Suppressor macrophage treated with lipopolysaccharide for 4 hours (primary cell): ENCODE data around the gene PUSL1.

Experiments used
- DNase-seq: peaks from one replicate; pipeline ENCODE4 v3.0.0-alpha.2; 2020

PUSL1 gene

GRCh38 chr1:1340791-1341548, 32.6 kb downstream of the PUSL1 start:
- DNase-seq: no peak

GRCh38 chr1:1341549-1342021, 33.2 kb downstream of the PUSL1 start:
- DNase-seq: no peak

GRCh38 chr1:1342061-1342562, 33.7 kb downstream of the PUSL1 start:
- DNase-seq: no peak

- no peak for DNase-seq
These were observed 34.3 kb downstream of the PUSL1 start for GRCh38 chr1:1342584-1343115.

- no peak for DNase-seq
These were observed 35.5 kb downstream of the PUSL1 start for GRCh38 chr1:1343811-1344421.

DNA sequence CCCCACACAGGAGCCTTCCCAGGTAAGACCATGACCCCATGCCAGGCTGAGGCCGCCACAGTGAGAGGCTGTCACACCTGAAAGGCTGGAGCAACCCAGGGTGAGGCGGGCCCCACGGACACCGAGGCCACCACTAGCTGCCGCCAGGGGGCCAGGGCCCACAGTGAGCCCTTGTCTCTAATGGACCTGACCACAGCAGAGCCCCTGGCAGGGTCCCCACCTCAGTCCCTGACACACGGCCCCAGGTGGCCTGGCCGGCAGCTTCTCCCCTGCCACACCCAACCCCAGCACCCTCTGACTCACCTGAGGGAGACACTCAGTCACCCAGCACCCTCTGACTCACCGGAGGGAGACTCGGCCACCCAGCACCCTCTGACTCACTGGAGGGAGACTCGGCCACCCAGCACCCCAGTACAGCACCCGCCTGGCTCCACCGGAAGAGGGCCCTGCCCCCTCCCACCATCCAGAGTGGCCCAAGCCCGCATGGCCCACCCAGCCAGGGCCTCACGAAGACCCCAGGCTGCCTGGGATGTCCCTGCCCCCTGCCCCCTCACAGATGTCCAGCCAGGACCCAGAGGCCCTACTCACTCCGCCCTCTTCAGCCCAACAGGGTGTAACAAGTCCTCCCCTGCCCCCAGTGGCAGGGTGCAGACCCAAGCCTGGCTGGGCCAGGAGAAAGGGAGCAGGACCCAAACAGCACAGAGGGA, 36.4 kb downstream of the PUSL1 start:
- peak; percentile 59 for DNase-seq

- no peak for DNase-seq
These were observed 37.0 kb downstream of the PUSL1 start for GRCh38 chr1:1345384-1345783.

GRCh38 chr1:1345860-1346500, 37.6 kb downstream of the PUSL1 start:
- no peak for DNase-seq

DNA sequence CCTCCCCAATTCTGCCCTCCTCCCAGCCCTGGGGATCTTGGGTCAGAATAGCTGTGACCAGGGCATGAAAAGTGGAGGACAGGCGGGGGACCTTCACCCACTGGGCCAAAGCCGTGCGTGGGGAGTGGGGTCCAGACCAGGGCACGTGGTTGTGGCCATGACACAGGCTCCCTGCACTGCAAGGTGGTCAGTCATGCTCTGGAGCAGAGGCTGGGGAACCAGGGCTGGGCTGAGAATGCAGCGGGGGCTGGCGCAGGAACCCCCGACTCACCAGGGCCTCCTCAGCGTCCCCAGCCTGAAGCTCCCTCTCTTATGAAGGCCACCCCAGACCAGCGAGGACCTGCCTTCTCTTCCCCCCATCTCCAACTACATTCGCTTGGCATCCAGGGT, 38.1 kb downstream of the PUSL1 start:
- DNase-seq: no peak

GRCh38 chr1:1347026-1347595, 38.7 kb downstream of the PUSL1 start:
- DNase-seq: no peak

DNA sequence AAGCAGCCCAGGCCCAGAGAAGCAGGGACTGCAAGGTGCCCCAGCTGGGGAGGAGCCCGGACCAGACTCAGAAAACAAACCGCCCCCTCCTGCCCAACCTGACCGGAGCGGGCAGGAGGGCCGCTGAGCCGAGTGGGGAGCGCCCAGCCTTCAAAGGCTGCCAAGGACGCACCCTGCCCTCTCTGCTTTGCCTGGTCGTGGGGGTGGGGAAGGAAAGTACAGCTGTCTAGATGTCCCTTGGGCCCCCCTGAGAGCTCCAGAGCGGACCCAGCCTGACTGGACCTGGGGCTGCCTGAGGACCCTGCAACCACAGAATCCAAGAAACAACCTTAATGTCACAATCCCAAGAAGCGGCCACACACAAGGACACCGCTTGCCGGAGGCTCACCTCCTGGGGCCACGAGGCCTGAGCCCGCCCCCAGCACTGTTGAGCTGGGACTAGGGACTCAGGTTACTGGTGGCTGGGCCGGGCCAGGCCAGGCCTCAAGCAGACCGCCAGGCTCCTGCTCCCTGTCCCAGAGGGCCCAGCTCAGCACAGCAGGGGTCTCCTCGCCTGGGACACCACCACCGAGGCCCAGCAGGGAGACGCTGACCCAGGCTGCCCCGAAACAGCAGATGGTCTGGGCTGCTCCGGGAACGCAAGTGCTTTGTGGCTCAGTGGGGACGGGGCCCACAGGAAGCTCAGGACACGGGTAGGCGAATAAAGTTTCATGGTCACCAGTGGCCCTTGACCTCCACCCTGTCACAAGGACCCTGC, 39.4 kb downstream of the PUSL1 start:
- DNase-seq: no peak

- DNase-seq: no peak
These were observed 40.2 kb downstream of the PUSL1 start for GRCh38 chr1:1348420-1349255.

- peak; percentile 83 for DNase-seq
These were observed 41.0 kb downstream of the PUSL1 start, which contains the start of gene DVL1 for GRCh38 chr1:1349256-1350012. Gene DVL1, minus strand, starts transcription at chr1:1349418. Its CDS starts 353 bp downstream, at chr1:1349065.

DNA sequence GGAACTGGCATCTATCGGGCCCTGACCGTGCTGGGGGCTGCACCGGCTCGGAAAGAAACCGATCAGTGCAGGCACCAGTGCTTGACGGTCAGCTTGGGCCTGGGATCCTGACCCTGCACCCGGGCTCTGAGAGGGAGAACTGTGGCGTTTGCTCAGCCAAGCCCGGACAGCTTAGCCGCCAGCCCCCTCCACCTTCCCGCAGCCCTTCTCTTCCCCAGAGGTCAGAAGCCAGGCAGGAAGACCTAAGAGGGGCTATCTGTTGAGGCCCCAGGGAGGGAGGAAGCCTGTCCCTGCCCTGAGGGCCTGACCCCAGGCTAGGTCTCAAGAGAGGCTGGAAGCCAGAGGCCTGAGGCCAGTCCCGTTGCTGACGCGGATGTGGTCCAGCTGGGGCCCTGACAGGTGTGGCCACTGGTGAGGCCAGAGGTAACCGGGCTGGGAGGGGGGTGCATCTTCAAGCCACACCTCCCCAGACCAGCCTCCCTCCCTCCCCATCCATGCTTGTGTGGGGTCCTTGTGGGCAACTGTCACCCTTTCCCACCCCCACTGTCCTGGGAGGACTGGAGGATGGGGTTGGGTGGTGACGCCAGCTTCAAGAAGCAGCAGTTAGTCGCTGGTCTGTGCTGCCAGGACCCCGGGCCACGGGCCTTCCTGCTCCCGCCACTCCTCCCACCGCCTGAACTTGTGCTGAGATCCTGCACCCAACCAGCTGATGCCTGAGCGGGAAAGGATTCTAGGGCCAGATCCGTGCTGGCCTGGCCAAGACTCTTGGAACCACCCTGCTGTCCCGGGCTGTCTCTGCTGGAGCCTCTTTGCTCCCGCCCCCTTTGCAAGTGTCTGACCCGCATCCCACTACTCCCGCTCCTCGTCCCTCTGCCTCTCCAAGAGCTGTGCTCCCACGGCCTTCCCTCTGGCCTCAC, 43.4 kb downstream of the PUSL1 start:
- no peak for DNase-seq

DNA sequence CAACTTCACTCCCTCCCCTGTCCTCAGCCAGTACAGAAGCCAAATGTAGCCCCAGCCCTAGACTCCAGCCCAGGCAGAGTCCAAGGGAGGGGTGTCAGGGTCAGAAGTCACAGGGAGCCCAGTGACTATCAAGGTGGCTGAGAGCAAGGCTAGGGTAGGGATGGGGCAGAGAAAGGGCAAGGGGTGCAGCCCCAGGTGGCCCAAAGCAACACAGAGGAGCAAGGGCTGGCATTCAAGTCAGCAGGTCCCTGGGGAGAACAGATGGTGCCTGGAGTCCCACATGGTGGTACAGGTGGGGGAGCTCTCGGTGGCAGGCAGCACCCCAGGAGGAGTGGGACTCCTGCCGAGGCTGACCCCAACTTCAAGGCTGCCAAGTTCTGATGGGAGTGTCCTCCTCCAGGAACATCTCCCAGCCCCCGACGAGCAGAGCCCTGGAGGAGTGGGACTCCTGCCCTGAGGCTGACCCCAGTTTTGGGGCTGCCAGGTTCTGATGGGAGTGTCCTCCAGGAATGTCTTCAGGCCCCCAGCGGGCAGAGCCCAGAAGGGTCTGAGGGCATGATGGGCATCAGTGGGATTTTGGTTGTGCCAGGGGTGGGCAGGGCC, 44.5 kb downstream of the PUSL1 start:
- no peak for DNase-seq

DNA sequence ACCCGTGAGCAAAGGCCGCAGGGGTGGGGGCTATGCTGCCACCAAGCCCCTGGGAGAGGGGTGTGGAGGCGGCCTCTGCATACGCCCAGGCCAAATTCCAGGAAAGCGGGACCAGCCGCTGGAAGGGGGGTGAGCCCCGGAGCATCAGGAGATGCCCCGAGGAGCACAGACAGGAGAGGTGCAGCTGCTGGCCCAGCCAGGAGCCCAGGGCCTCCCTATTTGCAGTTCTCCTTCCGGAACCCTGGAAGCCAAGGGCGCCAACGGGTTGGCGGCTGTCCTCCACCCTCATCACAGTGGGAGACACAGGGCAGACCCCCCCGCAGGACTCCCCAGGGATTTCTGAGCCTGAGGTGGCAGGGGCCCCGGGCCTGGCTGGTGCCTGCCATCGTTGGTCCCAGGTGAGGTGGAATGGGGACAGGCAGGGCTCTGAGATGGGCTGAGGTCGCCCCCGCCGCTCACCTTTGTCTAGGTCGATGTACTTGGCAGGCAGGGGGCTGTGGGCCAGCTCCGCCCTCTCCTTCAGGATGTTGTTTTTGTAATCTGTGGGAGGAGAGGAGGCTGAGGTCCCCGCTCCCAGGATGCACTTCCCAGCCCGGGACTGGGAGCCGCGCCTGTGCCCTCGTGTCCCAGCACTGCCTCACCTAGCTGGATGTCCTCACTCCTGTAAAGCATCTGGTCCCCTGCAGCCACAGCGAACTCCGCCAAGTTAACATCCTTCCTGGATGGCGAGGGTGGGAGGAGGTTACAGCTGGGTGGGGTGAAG, 45.2 kb downstream of the PUSL1 start:
- no peak for DNase-seq
